Measurements from ENCODE around the gene CTNNA3. TPM values are rescaled to one million over a fixed set of nuclear protein-coding genes. Genes with fewer than 3 reads are reported as not detected.

The CTNNA3 gene
- total and polyA plus RNA-seq, 2 of the 4 experiments (the other 2 are of a cell fraction), result 0.19 to 0.90 TPM

- Histone ChIP-seq H2BK120ac (ENCODE audit: low read depth, low read length) (no peak overlapping the region), H2BK20ac (ENCODE audit: low read depth, low read length) (no peak overlapping the region), H4K91ac (ENCODE audit: insufficient read depth, low read depth, low read length) (no peak overlapping the region), H3K9me3 (ENCODE audit: control insufficient read depth, insufficient read depth, low read length) (no peaks in the 10 kb centered on the region), H2BK5ac (ENCODE audit: low read depth, low read length, poor library complexity, severe bottlenecking) (no peak overlapping the region), H2AK9ac (replicated peaks; ENCODE audit: low read depth, low read length, poor library complexity) (no peak overlapping the region), H3K18ac (ENCODE audit: low read depth, low read length) (no peak overlapping the region), H2AFZ (replicated peaks; ENCODE audit: low read length, poor library complexity) (no peak overlapping the region), H3K27ac (ENCODE audit: insufficient read depth, low read length) (no peak overlapping the region), H2BK15ac (ENCODE audit: low read depth, low read length) (no peak overlapping the region), H3K9ac (ENCODE audit: low read depth, low read length) (no peak overlapping the region), H3K4me1 (ENCODE audit: control insufficient read depth, insufficient read depth, low read length) (no peaks in the 10 kb centered on the region), H3K4me3 (ENCODE audit: insufficient read depth, low read depth, low read length) (no peak overlapping the region), H3K4ac (ENCODE audit: low read depth, low read length) (no peak overlapping the region), H4K20me1 (ENCODE audit: insufficient read depth, low read length) (no peaks in the 10 kb centered on the region), H3K79me1 (ENCODE audit: low read depth in 1 of 2, low read length in 2 of 2) (no peaks in the 10 kb centered on the region), H3K27me3 (ENCODE audit: control insufficient read depth, insufficient read depth, low read length) (no peaks in the 10 kb centered on the region), H3K4me2 (ENCODE audit: low read depth, low read length) (no peak overlapping the region), H4K8ac (ENCODE audit: low read depth in 2 of 2, low read length in 2 of 2) (no peak overlapping the region), H3K56ac (ENCODE audit: extremely low read depth, insufficient read depth, low read length) (no peak overlapping the region), H3K23ac (ENCODE audit: low read depth, low read length) (no peak overlapping the region), H3K14ac (replicated peaks; ENCODE audit: low read depth, low read length) (no peak overlapping the region), H3K36me3 (ENCODE audit: control insufficient read depth, insufficient read depth, low read length) (no peaks in the 10 kb centered on the region), H4K5ac (ENCODE audit: low read depth, low read length) (no peak overlapping the region), H2AK5ac (ENCODE audit: low read depth, low read length) (no peak overlapping the region), H3K9me1 (ENCODE audit: insufficient read depth, low read length) (no peaks in the 10 kb centered on the region)
- ATAC-seq (ENCODE audit: low read depth), result no peak
- in situ Hi-C loops (cut with MboI; ENCODE audit: low sequenced_read_pairs) (no loop called here), dilution Hi-C loops (cut with HindIII; ENCODE audit: low sequenced_read_pairs, unreplicated experiment) (no loop called here), intact Hi-C loops (cut with micrococcal nuclease) (no loop called here)
- TF ChIP-seq POLR2A (IDR thresholded peaks at IDR 0.05; ENCODE audit: low read depth, low read length), result no peak
- TF ChIP-seq MAFK (IDR thresholded peaks at IDR 0.05; ENCODE audit: low read depth, low read length), result no peak
- no TSS peak for BruUV-seq (replicated peaks)
- DNase-seq, result no peak
- WGBS, 2 experiments (ENCODE audit: extremely low coverage in 2 of 2, insufficient read length in 1 of 2), result no CpG with 5 or more reads among the region's 1 CpG
- CTCF ChIA-PET, result no interaction called here
- POLR2A ChIA-PET (ENCODE audit: unreplicated experiment), result no interaction called here
Measured at GRCh38 chr10:66242885-66243284, 1453.1 kb downstream of the CTNNA3 start.
